ENCODE results near the gene ADGRF1.

The ADGRF1 gene

DNA sequence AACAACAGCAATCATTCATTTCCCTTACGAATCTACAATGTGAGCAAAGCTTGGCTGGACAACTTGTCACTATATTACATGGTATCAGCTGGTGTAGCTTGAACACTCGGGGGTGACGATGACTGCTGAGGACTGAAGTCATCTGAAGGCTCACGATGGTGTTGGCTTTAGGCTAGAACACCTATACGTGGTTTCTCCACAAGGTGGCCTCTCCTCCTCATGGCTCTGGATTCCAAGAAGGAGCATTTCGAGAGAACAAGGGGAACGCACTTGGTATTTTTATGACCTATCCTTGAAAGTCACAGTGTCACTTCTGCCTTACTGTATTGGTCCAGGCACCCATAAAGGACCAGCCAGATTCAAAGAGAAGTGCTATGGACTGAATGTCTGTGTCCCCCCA, 37.5 kb upstream of the ADGRF1 start:
- H3K4me3 ChIP-seq (ENCODE audit: low read depth, low read length), result no peak overlapping the region
- TF ChIP-seq, protein P1, sequence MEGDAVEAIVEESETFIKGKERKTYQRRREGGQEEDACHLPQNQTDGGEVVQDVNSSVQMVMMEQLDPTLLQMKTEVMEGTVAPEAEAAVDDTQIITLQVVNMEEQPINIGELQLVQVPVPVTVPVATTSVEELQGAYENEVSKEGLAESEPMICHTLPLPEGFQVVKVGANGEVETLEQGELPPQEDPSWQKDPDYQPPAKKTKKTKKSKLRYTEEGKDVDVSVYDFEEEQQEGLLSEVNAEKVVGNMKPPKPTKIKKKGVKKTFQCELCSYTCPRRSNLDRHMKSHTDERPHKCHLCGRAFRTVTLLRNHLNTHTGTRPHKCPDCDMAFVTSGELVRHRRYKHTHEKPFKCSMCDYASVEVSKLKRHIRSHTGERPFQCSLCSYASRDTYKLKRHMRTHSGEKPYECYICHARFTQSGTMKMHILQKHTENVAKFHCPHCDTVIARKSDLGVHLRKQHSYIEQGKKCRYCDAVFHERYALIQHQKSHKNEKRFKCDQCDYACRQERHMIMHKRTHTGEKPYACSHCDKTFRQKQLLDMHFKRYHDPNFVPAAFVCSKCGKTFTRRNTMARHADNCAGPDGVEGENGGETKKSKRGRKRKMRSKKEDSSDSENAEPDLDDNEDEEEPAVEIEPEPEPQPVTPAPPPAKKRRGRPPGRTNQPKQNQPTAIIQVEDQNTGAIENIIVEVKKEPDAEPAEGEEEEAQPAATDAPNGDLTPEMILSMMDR (IDR thresholded peaks at IDR 0.05; ENCODE audit: control insufficient read depth, extremely low read depth, insufficient read depth), result no peak
- no peak for DNase-seq (ENCODE audit: low read depth)

DNA sequence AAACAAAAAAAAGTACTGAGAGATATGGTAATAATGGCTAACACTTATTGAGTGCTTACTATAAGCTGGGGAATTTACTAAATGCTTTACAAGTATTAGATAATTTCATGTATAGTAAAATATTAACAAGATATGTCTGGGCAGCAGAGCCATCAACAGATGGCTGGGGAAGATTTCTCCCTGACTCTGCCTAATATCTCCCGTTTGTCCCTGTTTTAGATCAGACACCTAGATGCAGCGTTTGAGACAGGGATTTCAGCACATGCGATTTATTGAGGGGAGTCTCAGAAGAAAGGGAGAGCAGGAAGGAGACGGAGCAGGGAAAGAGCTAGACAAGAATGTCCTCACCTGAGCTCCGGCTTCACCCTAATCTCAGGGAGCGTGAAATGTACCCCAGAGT, 36.9 kb upstream of the ADGRF1 start:
- TF ChIP-seq, protein P1 (IDR thresholded peaks at IDR 0.05; ENCODE audit: control insufficient read depth, extremely low read depth, insufficient read depth), result no peak
- H3K4me3 ChIP-seq (ENCODE audit: low read depth, low read length), result no peak overlapping the region
- DNase-seq (ENCODE audit: low read depth), result no peak

DNA sequence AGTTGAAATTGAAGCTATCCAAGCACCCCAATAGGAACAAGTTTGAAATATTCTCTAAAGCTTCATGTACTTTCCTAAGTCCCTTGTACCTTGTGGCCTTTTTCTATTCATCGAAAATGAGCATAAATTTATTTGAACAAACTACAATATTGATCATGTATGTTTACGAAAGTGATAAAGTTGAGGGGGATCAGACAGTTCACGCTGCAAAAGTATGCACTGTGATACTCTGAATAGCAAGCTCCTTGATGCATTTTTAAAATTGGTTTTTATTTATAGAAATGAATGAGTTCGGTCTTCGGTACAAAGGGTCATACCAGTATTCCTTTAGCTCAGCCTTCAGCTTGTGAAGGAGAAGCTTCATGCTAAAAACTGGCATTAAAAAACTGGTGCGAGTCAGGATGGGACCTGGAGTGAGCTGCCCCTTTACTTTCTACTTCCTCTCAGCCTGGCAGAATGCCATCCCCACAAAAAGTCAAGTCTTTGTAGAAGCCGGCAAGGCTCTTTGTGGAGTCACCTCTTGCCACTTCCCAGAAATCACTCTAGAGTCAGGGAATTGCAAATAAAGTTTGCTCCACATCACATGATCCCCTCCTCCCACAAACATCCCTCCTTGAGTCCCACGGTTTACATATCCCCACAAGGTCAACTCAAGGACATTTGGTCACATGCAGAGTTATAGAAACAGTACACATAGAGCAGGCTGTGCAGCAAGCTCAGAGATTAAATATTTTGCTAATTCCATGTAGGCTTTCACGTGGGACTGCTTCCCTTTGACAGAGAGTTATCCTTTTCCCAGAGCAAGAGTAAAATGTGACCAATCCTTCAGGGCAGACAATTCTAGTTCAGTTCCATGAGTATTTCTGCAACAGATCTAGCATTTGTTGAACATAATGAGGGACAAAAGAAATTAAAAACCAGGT, 34.6 kb upstream of the ADGRF1 start:
- no peak overlapping the region for H3K4me3 ChIP-seq (ENCODE audit: low read depth, low read length)
- DNase-seq (ENCODE audit: low read depth), result no peak
- TF ChIP-seq, protein P1 (IDR thresholded peaks at IDR 0.05; ENCODE audit: control insufficient read depth, extremely low read depth, insufficient read depth), result no peak

DNA sequence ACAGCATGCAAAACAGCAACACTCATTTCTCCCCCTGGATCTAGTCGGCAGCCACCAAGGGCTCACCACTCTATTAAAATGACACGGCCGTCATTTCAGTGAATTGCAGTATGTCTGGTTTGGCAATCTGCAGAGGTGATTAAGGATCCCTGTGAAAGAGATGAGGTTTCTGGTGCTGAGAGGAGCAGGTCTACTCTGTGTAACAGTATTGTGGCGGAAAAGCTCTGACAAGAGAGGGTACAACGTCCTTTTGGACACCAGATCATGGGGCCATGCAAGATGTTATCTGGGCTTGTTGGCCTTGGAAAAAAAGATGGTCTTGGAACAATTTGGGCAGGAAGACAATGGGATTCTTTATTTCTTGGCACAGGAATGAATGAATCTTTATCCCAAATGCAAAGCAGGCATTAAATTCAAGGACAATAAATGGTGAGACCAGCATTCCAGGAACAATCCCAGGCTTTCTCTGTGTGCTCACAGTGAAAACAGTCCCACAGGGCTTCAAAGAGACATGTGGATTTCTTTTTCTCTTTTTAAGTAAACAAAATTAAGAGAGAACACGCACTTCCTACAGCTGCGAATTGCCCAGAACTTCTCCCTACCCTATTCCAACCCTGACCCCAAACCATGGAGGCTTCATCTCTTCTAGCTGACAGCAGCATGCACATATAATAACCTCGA, 33.7 kb upstream of the ADGRF1 start:
- H3K4me3 ChIP-seq (ENCODE audit: low read depth, low read length), result no peak overlapping the region
- TF ChIP-seq, protein P1 (IDR thresholded peaks at IDR 0.05; ENCODE audit: control insufficient read depth, extremely low read depth, insufficient read depth), result no peak
- no peak for DNase-seq (ENCODE audit: low read depth)

DNA sequence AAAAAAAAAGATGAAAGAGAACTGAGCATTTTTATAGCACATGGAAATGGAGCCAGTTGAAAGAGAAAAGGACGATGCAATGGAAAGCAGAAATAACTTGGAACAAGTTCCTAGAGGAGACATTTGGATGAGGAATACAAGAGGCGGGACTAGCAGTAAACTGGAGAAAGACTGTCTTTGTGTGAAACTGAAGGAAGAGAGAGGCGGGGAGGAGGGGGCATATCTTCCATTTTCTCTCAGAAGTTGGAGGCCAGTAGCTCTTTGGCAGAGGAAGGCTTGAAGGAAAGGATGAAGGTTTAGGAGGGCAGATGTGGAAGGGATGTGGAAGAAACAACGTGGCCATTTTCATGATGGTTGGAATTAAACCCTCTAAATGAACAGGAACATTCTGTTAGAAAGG, 33.0 kb upstream of the ADGRF1 start:
- H3K4me3 ChIP-seq (ENCODE audit: low read depth, low read length), result no peak overlapping the region
- TF ChIP-seq, protein P1 (IDR thresholded peaks at IDR 0.05; ENCODE audit: control insufficient read depth, extremely low read depth, insufficient read depth), result no peak
- no peak for DNase-seq (ENCODE audit: low read depth)

DNA sequence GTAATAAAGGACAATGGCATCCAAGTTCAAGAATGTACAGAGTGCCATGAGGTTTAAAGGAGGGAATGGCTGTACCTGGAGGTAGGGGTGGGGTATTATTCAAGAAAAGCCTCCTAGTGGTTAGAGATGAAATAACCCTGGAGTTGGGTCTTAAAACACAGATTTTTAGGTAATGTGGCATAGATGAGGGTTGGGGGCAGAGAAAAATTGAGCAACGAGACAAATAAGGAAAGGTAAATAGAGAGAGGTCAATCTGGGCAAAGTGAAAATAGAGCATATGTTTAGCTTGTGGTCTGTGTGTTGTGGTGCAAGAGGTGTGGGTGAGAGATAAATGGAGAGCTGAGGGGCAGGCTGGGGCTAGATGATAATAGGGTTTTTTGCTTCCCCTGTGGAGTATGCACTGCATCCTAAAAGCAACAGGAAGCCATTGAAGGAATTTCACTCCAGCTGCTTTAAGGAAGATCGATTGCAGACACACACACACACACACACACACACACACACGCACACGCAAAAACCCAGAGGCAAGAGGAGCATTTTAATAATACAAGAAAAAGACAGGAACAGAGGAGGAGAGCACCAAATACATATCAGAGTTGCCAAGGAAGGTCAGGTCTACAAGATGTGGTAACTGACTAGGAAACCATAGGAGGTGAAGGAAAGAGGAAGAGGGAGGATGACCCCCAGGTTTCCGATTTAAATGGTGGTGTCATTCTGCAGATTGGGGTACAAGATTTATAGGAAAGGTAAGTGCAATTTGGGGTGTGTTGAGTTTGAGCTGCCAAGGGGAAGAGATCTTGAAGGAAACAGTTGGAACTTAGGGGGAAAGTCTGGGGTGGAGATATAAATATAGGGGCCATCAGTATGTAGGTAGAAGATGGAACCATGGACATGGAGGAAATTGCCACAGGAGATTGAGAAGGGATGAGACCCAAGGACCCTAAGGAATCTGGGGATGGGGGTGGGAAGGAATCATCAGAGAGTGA, 31.3 kb upstream of the ADGRF1 start:
- TF ChIP-seq, protein P1 (IDR thresholded peaks at IDR 0.05; ENCODE audit: control insufficient read depth, extremely low read depth, insufficient read depth), result 0 out of 2 replicates have a peak, but pooled peaks have one; percentile 0
- H3K4me3 ChIP-seq (ENCODE audit: low read depth, low read length), result no peak overlapping the region
- no peak for DNase-seq (ENCODE audit: low read depth)
